Measurements from ENCODE around the gene TTLL12.
"Not testable (repeated sequence)": the region's sequence is repeated elsewhere in the genome, so short reads cannot be mapped to it uniquely, and the experiment has no call there.

TTLL12 gene

GRCh38 chr22:43152003-43152356 lies 35.0 kb downstream of the TTLL12 start:
- DNase-seq: no peak

DNA sequence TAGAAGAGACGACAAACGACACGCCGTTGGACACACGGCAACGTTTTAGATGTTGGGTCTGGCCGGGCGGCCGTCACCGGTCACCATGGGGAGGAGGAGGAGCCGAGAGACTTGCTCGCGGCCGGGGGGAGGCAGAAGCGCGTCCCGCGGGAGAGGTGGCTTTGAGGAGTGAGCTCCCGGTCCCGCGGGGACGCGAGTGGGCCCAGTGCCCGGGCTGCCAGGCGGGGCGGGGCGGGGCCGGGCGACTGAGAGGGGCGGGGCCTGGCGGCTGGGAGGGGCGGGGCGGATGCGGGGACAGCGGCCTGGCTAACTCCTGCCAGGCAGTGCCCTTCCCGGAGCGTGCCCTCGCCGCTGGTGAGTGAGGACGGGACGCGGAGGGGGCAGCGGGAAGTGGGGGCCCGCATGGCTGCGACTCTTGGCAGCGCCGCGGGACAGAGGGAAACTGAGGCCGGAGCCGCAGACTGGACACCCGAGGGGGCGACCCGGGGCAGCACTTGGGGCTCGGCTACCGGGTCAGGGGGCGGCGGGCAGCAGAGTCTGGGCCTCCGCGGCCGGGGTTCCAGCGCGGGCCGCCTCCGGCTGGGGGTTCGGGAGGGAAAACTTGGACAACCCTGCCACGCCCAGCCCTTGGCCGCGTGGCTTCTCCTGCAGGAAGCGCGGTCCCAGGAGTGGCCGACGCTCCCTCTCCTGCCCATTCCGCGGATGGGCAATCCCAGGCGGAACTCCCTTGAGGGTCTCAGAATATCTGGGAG lies 35.5 kb downstream of the TTLL12 start, which contains the start of gene TSPO:
Gene TSPO (plus strand): TSS at position 309 of the 752 bp plus-strand sequence. CDS start 7,680 bp downstream, outside the sequence.
- DNase-seq: no peak

DNA sequence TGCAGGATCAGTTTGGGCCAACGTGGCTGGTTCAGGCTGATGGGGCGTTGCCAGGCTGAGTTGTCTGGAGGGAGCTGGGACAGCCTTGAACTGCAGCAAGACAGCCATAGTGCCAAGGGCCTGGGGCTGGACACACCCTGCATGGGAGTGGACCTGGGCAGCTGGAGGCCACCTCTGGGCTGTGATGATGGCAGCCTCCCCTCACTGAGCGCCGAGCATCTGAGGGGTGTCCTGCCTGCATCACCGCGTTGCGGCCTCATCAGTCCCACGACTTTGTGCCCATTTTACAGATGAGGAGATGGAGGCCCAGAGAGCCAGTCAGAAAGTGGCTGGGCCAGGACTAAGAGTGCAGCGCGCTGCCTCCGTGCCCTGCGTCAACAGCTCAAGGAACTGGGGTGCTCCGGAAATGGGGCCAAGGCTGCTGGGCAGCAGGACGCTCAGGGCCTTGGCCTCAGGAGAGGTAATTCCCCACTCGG lies 36.2 kb downstream of the TTLL12 start:
- no peak for DNase-seq

DNA sequence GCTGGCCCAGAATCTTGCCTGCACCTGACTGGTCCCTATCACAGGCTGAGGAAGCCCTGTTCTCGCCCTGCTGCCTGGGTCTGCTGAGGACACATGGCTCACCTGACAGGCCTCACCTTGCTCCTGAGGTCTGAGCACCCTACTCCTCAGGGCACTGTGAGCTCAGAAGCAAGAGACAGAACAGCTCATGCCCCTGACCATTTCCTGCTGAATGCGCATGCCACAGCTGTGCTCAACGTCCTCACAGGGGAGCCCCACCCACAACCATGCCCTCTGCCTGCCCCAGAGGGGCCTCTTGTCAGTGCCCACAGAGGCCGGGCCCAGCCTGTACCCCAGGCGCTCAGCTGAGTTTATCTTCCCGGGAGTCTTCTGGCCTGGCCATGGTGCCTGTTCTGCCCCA lies 38.4 kb downstream of the TTLL12 start:
- no peak for DNase-seq

- DNase-seq: no peak
Observed at GRCh38 chr22:43147821-43148220, 39.1 kb downstream of the TTLL12 start.

GRCh38 chr22:43146332-43146731 lies 40.6 kb downstream of the TTLL12 start:
- DNase-seq: not testable (repeated sequence)

- DNase-seq: not testable (repeated sequence)
Observed at GRCh38 chr22:43145371-43145770, 41.6 kb downstream of the TTLL12 start.

GRCh38 chr22:43144949-43145348 lies 42.0 kb downstream of the TTLL12 start:
- DNase-seq: no peak

DNA sequence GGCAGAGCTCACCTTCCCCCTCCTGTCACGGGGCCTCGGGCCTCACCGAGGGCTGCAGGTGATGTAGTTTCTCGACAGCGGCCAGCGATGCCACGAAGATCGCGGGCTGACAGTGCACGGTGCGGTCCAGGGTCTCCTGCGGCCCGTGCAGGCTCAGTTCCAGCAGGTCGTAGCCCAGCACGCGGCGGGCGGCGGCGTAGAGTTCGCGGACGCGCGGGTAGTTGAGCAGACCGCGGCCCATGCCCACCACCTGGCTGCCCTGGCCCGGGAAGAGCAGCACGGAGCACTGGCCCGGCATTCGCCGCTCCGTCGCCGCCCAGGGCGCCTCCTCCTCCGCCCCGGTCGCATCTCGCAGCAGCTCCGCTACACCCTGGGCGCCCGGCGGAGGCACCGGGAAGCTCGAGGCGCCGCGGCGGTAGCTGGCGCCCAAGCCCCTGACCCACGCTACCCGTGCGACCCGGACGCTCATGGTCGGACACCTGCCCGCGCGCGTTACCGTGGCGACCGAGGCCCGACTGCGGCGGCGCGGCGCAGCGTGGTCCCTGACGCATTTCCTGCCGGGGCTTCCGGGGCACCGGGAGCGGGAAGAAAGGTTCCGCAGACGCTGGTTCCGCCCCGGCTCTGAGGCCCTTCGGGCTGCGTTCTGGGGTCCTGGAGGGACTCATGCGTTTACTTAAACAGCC lies 43.9 kb downstream of the TTLL12 start, which contains the start of gene MCAT:
Gene MCAT (minus strand): TSS at position 519 of the 683 bp plus-strand sequence. CDS start 50 bp downstream, at position 469.
- DNase-seq: no peak

DNA sequence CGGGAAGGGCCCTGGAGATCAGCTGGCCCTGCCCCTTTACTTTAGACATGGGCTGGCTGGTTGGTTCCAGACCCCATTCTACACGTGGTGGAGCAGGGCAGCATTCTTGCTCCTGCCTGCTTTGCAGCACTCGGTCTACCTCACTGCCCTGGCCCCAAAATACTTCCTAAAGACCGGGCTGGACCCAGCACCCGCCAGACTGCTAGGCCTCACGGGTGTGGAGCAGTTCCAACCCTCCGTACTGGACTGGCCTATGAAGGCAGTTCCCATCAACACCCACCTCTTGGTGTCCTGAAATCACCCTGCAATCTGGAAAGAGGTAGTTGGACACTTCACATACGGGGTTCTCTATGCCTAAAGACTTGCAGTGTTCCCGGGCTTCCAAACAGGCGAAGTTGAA lies 50.1 kb downstream of the TTLL12 start:
- no peak for DNase-seq

DNA sequence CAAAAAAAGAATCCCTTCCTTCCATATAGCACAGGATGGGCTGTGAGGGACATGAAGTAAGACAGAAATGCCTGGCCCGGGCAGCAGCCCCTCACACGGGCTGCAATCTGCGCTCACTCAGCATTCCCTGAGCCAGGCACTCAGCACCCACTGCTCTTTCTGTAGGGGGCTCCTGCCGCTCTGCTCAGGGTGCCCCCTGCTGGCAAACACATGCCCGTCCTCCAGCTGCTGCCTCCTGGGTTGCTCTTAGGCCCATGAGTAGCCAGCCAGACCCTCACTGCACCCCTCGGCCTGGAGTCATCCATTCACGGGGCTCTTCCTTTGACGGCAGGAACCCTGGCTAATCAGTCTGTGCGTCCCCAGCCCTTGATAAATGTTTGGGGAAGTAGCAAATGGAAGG lies 50.7 kb downstream of the TTLL12 start:
- no peak for DNase-seq

DNA sequence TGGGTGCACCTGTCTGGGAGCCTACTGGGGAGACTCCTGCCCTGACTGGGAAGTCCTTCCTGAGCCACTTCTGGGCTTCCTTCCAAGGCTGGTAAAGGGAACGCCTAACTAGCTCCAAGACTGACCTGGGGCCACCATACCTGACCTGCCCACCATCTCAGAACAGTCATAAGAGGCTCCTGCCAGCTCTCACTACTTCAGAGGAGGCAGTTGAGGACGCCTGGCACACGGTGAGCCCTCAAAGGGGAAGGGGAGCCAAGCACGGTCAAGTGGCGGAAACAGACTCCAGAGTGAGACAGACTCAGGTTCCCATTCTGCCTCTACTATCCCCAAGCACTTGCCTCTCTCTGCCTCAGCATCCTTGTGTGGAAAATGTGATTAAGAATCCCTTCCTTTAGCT lies 51.4 kb downstream of the TTLL12 start:
- DNase-seq: no peak

DNA sequence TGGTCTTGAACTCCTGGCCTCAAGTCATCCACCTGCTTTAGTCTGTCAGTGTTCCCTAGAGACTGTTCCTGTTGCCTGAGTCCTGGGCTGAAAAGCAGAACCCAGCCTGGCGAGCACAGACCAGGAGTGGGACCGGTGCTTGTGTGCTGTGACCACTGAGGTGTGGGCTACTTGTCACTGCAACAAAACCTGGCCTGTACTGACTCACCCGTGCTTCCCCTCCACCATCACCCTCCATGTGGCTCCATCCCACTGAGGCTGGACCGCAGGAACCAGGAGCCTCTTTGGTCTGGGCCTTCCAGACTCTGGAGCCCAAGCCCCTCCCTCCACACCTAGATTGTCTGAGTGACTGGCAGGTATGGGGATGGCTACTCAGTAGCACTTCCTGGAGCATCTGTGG lies 52.4 kb downstream of the TTLL12 start:
- DNase-seq: no peak

DNA sequence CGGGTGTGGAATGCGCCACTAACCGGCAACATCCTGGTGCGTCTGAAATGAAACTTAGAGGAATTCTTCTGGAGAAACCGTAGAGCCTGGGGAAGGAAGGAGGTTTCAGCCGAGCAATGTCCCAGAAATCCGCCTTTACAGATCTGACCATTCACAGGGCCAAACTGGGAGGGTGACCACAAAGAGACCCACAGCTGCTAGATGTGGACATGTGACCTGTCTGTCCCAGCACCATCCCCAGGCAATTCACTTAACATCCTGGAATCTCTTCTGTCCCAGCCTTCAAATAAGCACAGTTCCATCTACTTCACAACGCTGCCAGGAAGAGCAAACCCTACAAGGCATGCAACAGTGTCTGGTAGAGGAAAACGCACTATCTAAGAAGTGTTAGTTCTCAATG lies 53.5 kb downstream of the TTLL12 start:
- DNase-seq: no peak

DNA sequence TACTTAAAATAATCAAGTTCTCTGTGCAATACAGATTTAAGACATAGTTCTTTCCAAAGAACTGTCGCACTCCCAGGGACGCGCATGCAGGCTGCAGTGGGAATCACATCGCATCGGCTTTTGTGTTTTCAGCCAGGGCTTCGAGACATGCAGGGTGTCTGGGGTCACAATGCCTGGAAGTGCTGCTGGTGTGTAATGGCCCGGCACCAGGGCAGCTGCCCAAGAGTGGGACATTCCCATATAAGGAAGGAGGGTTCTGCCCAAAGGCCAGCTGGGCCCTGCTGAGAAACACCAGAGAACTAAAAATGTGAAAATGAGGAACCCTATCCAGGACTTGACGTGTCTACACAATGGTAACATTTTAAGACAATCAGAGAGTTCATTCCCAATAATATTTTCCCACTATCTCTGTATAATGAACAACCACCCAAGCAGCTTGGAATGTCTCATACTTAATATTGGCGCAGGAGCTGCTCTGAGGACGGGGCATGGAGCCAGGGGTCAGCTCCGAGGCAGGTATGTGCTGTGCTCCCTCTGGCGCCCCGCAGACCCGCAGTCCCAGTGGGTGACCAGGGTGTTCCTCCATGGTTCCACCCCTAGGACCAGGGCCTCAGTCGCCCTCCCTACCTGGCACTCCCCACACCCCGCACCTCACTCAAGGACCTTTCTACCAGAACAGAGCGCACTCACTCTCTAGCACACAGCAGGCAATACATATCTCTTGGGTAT lies 55.0 kb downstream of the TTLL12 start:
- no peak for DNase-seq

GRCh38 chr22:43129426-43130425 lies 57.2 kb downstream of the TTLL12 start:
- no peak for DNase-seq

DNA sequence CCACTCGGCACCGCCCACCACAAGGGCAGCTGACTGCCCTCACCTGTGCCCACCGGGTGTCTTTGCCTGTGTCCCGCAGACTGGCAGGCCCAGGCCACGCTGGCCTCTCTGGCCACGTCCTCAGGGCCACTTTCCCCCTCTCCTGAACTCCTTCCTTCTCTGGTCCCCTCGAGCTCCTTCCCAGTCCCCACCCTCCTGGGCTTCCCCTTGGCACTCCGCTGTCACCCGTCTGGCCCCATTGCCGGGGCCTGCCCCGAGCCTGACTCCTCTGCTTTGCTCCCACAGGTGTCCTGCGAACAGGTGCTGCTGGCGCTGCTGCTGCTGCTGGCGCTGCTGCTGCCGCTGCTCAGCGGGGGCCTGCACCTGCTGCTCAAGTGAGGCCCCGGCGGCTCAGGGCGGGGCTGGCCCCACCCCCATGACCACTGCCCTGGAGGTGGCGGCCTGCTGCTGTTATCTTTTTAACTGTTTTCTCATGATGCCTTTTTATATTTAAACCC lies 58.0 kb downstream of the TTLL12 start:
- DNase-seq: peak; percentile 9

DNA sequence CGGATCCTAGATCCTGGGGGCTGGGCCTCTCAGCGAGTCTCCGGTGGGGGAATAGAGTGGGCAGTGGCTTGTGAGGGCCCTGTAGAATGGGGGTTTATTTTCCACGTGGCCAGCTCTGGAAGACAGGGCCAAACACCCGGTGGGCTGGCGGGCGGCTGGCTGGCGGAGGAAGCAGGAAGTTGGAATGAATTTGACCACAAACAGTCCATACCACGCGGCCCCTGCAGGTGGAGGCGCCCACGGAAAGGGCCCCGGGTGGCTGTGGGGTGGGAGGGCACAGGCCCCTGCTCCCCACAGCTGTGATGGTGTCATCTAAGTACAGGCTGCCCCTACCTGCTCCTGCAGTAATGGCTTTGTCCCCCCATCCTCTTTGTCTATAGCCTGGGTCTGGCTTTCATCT lies 58.8 kb downstream of the TTLL12 start:
- DNase-seq: no peak

GRCh38 chr22:43127166-43127908 lies 59.6 kb downstream of the TTLL12 start:
- no peak for DNase-seq

GRCh38 chr22:43126501-43127165 lies 60.3 kb downstream of the TTLL12 start:
- DNase-seq: no peak
